ENCODE data around the gene GRIP1. TPM values are rescaled to one million over a fixed set of nuclear protein-coding genes. Genes with fewer than 3 reads are reported as not detected.

Gene GRIP1
- polyA plus RNA-seq, 1 experiment, result 0.63 TPM

DNA sequence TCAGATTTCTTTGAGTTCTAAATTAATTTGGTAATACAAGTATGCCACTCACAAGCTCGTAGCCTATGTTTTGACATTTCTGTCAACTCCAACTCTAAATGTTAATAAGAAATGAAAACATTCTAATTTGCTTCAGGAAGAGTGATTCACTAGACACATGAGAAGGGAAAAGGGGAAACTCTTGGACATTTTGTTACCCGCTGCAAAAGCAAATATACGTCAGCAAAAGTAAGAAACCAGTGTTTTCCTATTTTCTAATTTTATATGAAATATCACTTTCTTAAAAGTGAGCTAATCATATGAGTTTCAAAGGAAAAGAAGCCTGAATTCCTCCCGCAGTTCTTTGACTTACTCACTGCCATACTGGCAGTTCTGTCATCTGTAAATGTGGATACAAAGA is 162.3 kb downstream of the GRIP1 start:
- CTCF ChIA-PET, result no interaction called here
- POLR2A ChIA-PET, result no interaction called here
- H3K4me3 ChIP-seq (ENCODE audit: low read depth, low read length), result no peak overlapping the region
- DNase-seq (ENCODE audit: low read depth), result no peak
- TF ChIP-seq, protein P1, sequence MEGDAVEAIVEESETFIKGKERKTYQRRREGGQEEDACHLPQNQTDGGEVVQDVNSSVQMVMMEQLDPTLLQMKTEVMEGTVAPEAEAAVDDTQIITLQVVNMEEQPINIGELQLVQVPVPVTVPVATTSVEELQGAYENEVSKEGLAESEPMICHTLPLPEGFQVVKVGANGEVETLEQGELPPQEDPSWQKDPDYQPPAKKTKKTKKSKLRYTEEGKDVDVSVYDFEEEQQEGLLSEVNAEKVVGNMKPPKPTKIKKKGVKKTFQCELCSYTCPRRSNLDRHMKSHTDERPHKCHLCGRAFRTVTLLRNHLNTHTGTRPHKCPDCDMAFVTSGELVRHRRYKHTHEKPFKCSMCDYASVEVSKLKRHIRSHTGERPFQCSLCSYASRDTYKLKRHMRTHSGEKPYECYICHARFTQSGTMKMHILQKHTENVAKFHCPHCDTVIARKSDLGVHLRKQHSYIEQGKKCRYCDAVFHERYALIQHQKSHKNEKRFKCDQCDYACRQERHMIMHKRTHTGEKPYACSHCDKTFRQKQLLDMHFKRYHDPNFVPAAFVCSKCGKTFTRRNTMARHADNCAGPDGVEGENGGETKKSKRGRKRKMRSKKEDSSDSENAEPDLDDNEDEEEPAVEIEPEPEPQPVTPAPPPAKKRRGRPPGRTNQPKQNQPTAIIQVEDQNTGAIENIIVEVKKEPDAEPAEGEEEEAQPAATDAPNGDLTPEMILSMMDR (IDR thresholded peaks at IDR 0.05; ENCODE audit: insufficient read depth, low read depth, low read length), result no peak
- H3K36me3 ChIP-seq (ENCODE audit: control insufficient read depth, insufficient read depth, low read length), result no peaks in the 10 kb centered on the region
- H3K27me3 ChIP-seq (ENCODE audit: control insufficient read depth, insufficient read depth, low read length), result no peaks in the 10 kb centered on the region

DNA sequence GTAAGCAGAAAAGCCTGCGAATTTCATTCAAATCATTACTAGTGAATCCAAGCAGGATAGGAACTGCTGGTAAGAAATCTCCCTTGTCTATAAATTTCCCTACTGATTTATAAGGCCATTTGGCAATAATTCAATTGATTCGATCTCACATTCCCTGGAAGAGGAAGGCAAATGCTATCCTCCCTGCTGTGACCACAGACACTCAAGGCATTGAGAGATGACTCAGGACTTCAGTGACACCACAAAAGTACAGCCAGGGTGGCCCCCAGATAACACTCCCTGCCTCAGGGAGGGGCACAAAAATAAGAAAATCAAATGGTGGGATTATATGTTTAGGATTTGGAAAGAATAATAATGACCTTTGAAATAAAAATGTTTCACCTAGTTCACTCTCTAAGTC is 162.7 kb downstream of the GRIP1 start:
- Histone ChIP-seq H3K36me3 (ENCODE audit: control insufficient read depth, insufficient read depth, low read length) (no peaks in the 10 kb centered on the region), H3K27me3 (ENCODE audit: control insufficient read depth, insufficient read depth, low read length) (no peaks in the 10 kb centered on the region), H3K4me3 (ENCODE audit: low read depth, low read length) (no peak overlapping the region)
- DNase-seq (ENCODE audit: low read depth), result no peak
- POLR2A ChIA-PET, result no interaction called here
- TF ChIP-seq, protein P1 (IDR thresholded peaks at IDR 0.05; ENCODE audit: insufficient read depth, low read depth, low read length), result no peak
- CTCF ChIA-PET, result no interaction called here

DNA sequence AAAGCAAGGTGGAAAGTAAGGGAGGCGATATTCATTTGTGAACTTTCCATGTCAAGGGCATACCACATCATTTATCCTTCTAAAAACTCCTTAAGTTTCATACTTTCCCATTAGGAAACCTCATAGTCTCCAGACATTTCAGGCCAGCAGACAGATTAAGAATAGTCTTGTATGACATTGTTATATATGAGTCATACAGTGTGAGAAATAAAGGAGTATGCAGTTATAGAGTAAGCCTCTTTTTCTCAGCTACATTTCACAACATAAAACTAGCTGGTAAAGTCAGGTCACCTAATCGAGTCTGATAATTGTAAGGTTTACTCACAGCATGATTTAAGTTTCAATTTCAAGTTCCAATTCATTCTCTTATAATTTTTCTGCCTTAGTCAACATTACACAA is 164.3 kb downstream of the GRIP1 start:
- H3K4me3 ChIP-seq (ENCODE audit: low read depth, low read length), result no peak overlapping the region
- CTCF ChIA-PET, result no interaction called here

DNA sequence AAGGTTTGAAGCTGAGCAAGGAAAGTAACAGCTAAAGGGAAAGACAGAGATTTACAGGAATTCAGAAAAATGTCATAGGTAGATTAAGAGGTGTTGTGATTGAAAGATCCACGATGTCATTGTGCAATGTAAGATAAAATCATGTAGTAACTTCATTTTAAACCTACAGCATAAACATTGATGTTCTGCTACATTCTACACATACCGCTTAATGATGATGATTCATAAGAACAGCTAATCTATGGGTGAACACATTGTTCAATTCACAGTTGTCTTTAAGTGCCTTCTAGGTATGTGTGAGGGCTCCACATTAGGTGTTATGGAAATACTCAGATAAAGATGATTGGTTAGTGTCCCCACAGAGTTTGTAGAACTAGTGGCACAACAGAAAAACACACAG is 170.9 kb downstream of the GRIP1 start:
- TF ChIP-seq, protein P1 (IDR thresholded peaks at IDR 0.05; ENCODE audit: insufficient read depth, low read depth, low read length), result no peak
- H3K4me3 ChIP-seq (ENCODE audit: low read depth, low read length), result no peak overlapping the region
- ChIA-PET CTCF (no interaction called here), POLR2A (no interaction called here)
- no peaks in the 10 kb centered on the region for H3K36me3 ChIP-seq (ENCODE audit: control insufficient read depth, insufficient read depth, low read length)
- DNase-seq (ENCODE audit: low read depth), result no peak
- no peaks in the 10 kb centered on the region for H3K27me3 ChIP-seq (ENCODE audit: control insufficient read depth, insufficient read depth, low read length)

More for the DNA sequence above, 164.3 kb downstream of the GRIP1 start:
- POLR2A ChIA-PET, result no interaction called here
- Histone ChIP-seq H3K36me3 (ENCODE audit: control insufficient read depth, insufficient read depth, low read length) (no peaks in the 10 kb centered on the region), H3K27me3 (ENCODE audit: control insufficient read depth, insufficient read depth, low read length) (no peaks in the 10 kb centered on the region)
- peak; percentile 8 for DNase-seq (ENCODE audit: low read depth)
- TF ChIP-seq, protein P1 (IDR thresholded peaks at IDR 0.05; ENCODE audit: insufficient read depth, low read depth, low read length), result no peak

DNA sequence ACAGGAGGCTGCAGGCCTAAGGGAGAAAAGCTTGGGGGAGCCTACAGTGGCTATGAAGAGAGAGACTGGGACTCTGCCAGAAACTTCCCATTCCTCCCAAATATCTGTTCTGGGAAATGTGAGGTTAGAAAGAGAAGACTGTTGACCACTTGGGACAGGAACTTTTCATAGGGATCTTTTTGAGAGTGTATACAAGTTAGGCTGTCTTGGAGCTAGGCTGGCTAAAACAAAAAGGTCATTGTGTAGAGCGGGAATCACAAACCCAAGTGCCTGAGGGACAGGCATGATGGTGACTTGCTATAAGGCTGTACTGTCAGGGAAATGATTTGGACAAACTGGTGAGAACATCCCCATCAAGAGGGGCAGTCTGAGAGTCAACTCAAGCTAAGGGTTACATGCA is 175.1 kb downstream of the GRIP1 start:
- no peak for DNase-seq (ENCODE audit: low read depth)
- ChIA-PET POLR2A (no interaction called here), CTCF (no interaction called here)
- Histone ChIP-seq H3K27me3 (ENCODE audit: control insufficient read depth, insufficient read depth, low read length) (no peaks in the 10 kb centered on the region), H3K4me3 (ENCODE audit: low read depth, low read length) (no peak overlapping the region), H3K36me3 (ENCODE audit: control insufficient read depth, insufficient read depth, low read length) (no peaks in the 10 kb centered on the region)
- TF ChIP-seq, protein P1 (IDR thresholded peaks at IDR 0.05; ENCODE audit: insufficient read depth, low read depth, low read length), result no peak
